ENCODE data around the gene CAPN8. TPM values are rescaled to one million over a fixed set of nuclear protein-coding genes. Genes with fewer than 3 reads are reported as not detected.
A peak's percentile ranks its signal among the peaks of the same experiment; 100 is the strongest.

Gene CAPN8
- total RNA-seq, 1 donor from 2014 or later = not detected

DNA sequence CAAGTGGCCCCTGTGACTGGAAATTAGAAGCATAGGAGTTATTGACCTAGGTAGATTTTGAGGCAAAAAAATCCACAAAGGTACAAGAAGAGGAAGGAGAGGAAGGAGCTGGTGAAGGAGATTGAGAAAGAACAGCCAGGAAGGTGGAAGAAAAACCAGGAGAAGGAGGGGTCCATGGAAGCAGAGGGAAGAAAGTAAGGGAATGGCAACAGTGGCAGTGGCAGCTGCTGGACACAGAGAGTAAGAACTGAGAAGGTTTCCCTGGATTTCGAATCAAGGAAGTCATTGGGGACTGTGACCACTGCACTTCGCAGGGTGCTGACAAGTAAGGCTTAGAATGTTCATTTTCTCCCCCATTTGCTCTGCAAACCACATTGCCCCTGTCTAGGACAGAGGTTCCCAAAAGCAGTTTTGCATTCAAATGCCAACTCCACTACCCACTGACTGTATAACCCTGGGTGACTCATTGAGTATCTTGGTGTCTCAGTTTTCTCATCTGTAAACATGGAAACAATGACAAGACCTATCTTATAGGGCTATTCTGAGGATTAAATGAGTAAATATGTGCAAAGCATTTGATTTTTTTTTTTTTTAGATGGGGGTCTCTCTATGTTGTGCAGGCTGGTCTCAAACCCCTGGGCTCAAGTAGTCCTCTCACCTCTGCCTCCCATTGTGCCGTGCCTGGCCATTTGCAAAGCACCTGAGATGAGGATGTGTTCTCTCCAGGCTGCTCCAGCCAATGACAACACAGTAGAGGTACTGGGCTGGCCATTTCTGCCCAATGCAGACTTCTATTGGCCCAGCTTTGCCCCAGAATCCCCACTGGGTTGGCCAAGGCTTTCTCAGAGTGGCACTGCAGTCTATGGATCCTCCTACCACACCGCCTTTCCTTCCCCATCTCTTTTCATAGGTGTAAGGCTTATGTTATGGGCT, 37.5 kb upstream of the CAPN8 start:
- DNase-seq (ENCODE audit: low read depth) = peak; percentile 62

DNA sequence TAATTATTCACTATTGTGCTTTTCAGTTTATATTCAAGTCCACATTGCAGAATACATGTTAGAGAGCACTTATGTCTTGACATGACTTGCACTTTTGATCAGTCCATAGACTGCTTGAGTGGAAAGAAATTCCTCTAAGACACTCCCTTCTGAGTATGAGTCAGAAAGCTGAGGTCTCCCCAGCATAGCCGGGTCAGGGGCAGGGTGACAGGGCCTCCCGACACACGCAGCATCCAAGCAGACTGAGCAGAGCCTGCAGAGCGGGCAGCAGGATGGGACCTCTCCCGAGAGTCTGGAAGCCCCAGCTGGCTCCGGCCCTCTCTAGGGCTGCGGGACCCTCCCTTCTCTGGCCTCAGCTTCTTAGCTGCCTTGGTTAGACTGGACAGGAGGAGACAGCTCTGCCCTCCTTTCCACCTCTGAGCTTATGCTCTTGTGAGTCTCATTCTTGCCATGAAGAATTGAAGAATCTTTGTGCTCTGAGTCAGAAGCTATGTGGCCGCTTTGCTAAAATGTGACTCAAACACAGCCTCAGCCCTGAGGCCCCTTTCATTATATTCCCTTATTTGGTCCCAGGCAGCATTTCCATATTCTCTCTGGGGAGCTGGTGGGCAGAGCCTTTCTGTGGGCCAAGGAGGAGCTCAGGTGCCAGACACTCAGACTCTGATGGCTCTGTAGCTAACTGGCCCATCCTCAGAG, 35.6 kb upstream of the CAPN8 start:
- DNase-seq (ENCODE audit: low read depth) = peak; percentile 92

DNA sequence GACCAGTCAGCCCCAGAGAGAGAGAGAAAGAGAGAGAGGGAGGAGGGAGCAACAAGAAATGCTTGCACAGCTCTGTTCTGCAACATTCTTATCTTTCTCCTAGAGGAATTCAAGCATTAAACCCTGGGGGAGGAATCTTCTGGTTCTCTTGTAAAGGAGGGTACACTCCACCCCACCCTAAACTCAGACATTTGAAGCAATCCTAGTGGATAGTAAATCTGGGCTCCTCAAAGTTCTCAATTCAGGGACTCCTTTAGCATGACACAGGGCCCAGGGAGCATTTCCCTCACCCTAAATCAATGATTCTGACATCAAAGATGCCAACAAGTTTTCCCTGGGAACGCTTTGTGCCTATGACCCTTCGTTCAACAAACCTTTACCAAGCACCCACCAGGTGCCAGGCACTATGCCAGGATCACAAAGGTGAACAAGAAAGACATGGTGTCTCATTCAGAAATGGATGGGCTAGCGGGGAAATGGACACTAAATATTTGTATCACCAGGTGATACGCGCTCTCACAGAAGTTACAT, 35.0 kb upstream of the CAPN8 start:
- DNase-seq (ENCODE audit: low read depth) = no peak

DNA sequence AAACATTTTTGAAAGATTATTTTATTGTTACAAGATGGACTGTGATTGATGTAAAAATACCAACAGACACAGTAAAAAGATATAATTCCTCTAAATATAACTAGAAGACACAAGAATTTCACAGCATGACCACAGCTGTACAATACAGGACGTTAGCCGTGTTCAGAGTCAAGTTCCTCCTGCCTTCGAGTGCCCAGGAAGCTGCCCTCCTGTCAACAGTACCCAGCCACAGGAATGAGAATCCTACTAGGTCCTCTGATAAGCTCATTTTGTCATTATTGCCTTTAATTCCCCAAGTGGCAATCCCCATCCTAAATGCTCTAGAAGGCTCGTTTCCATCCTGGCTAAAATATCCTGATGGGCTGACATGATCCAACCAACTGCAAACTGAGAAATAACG, 30.4 kb upstream of the CAPN8 start:
- DNase-seq (ENCODE audit: low read depth) = no peak

- no peak for DNase-seq (ENCODE audit: low read depth)
Observed at GRCh38 chr1:223695014-223695548, 29.6 kb upstream of the CAPN8 start.

DNA sequence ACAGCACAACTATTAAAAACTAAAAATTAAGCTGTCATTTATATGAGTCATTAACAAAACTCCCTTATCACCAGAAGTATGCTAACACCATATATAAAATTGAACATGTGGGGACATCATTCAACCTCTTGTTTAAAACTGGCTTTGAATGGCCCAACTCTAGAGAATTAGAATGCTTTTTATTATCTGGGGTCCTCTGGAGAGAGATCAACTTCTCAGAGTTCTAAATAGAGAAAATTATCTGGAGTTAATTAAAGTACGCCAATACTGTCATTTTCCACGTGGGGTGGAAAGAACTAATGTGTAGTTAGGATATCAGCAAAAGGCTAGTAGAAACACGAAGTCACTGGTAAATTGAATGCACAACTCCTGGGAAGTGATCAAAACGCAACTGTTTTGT, 25.6 kb upstream of the CAPN8 start:
- DNase-seq (ENCODE audit: low read depth) = no peak

GRCh38 chr1:223684488-223684792, 18.9 kb upstream of the CAPN8 start:
- DNase-seq (ENCODE audit: low read depth) = no peak

DNA sequence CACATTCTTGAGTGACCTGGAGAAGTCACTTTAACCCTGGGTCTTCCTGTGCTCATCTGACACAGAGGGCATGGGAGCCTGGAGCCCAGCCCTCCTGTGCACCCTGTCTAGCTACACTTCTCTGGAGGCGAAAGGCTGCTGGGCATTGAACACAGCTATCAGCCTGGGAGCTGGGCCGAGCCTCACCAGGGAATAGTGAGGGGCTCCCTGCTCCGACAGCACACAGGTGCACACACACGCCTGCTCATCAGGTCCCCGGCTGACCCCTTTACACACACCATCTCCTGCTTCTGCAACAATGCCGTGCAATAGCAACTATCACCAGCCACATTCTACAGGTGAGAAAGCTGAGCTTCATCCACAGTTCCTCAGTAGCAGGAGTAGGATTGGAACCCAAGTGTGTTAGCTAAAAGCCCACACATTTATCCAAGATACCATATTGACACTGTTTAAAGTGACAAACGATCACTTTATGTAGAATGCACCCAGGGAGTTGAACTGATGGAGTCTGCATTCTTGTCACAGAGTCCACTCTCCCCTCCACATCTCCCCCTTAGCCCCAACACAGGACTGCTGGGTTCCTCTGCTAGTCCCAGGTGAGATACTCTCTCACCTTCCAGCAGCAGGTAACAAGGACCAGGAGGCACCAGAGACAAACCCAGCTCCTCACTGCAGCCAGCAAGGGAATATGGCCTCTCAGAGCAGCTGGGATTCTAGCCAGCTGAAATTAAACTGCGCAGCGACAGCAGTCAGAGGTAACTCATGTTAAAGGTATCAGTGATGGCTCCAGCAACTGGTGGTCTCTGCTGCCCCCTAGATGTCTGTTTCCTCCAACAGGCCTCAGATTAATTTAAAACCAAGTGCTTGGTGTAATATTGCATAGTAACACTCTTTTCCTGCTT, 18.3 kb upstream of the CAPN8 start:
- DNase-seq (ENCODE audit: low read depth) = peak; percentile 43

DNA sequence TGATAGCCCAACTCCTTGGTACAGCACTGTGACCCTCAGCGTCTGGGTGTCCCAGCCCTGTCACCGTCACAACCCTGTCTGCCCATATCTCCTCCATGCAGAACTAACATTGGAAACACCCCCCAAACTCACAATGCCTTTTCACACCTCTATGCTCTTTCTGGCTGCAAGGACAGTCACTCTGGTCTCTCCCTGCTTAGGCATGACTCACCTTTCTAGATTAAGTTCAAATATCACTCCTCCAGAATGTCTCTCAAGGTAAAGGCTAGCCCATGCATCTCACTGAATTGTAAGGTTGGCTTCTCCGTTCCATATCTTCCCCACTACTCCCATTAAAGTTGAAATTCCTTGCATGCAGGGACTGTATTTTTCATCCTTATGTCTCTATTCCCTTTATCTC, 17.0 kb upstream of the CAPN8 start:
- no peak for DNase-seq (ENCODE audit: low read depth)

- no peak for DNase-seq (ENCODE audit: low read depth)
Observed at GRCh38 chr1:223680188-223680587, 14.7 kb upstream of the CAPN8 start.

DNA sequence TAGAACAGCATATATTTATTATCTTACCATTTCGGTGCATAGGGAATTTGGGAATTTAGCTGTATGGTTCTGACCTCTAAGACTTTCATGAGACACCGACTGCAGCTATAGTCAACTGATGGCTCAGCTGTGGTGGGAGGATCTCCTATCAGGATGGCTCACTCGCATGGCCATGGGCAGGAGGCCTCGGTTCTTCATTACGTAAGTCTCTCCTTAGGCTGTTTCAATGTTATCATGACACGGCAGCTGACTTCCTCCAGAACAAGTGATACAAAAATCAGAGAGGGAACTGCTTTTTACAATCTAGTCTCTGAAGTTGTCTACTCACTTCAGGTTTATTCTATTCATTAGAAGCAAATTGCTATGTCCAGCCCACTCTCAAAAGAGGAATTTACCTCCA, 13.3 kb upstream of the CAPN8 start:
- no peak for DNase-seq (ENCODE audit: low read depth)

- no peak for DNase-seq (ENCODE audit: low read depth)
Observed at GRCh38 chr1:223674119-223674890, 8.8 kb upstream of the CAPN8 start.

- DNase-seq (ENCODE audit: low read depth) = peak; percentile 19
Observed at GRCh38 chr1:223670458-223671159, 5.1 kb upstream of the CAPN8 start.

- DNase-seq (ENCODE audit: low read depth) = no peak
Observed at GRCh38 chr1:223669003-223669795, 3.7 kb upstream of the CAPN8 start.

DNA sequence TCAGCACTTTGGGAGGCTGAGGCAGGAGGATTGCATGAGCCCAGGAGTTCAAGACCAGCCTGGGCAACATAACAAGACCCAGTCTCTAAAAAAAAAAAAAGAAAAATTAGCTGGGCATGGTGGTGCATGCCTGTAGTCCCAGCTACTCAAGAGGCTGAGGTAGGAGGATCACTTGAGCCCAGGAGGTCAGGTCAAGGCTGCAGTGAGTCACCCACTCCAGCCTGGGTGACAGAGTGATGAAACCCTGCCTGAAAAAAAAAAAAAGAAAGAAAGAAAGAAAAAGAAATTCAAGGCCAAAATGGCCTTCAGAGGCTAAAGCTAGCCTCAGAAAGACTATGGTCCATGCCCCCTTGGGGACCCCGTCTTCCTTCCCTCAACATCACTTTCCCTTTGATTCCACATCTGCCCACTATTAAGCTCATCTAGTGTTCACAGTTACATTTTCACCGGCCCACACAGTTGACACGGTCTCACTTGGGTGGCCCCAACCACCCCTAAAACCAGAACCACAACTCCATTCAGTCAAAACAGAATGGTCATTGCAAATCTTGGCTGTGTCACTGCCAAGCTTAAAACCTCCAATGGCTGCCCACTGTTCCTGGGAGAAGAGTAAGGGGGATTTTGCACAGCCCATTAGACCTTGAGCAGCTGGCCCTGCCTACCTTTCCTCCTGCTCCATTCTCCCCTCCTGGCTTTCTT, 2.1 kb upstream of the CAPN8 start:
- DNase-seq (ENCODE audit: low read depth) = no peak

- DNase-seq (ENCODE audit: low read depth) = no peak
Observed at GRCh38 chr1:223664106-223664505, 1.4 kb downstream of the CAPN8 start.

DNA sequence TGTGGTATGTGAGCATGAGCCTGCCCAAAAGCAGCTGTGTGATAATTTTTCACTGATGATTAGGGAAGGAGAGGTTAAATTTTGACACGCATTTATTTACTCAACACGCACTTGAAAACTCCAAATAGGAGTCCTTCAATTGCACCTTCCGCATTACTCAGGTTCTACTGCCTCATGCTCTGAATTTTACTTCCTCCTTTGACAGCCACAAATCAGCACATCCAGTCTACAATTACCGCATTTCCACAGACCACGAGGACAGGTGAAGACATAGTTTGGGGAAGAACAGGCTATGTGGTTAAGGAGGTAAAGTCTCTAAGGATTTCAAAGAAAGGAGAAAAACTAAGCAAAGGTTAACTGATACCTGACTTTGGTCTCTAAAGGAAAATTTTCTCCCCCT, 2.6 kb downstream of the CAPN8 start:
- no peak for DNase-seq (ENCODE audit: low read depth)

GRCh38 chr1:223659711-223660110, 5.8 kb downstream of the CAPN8 start:
- peak; percentile 56 for DNase-seq (ENCODE audit: low read depth)
